SU-DHL-6 (cell line): Measurements from ENCODE around the gene CADM2.

ENCODE experiments used
- H2AFZ ChIP-seq: fragments of 200-600 bp; sonication (generic); 2 replicates; pipeline ENCODE4 v1.6.1; 2014; ENCODE audit warnings: low read depth, mild to moderate bottlenecking, moderate library complexity, mixed read lengths, antibody characterized with exemption, low read length; ENCODE audit not compliant: severe bottlenecking
- H3F3A ChIP-seq: fragments of 200-600 bp; shearing (Covaris generic); 2 replicates; pipeline ENCODE4 v1.6.0; 2016; ENCODE audit warnings: antibody characterized with exemption, mild to moderate bottlenecking; ENCODE audit not compliant: insufficient read depth
- H3K27ac ChIP-seq: fragments of 200-600 bp; sonication (generic); 2 replicates; pipeline ENCODE4 v1.5.1; 2016; ENCODE audit warnings: low read depth, mild to moderate bottlenecking, low read length, moderate library complexity, mixed read lengths
- H3K27me3 ChIP-seq: fragments of 200-600 bp; sonication (generic), shearing (Covaris generic); 2 replicates; pipeline ENCODE4 v1.6.0; 2014; ENCODE audit warnings: mild to moderate bottlenecking, low read length
- H3K36me3 ChIP-seq: fragments of 200-600 bp; sonication (generic); 2 replicates; pipeline ENCODE4 v1.6.1; 2014; ENCODE audit warnings: mild to moderate bottlenecking, low read length, mixed read lengths
- H3K4me2 ChIP-seq: fragments of 300-600, 200-600 bp; shearing (Covaris generic), sonication (generic); 2 replicates; pipeline ENCODE4 v1.6.0; 2014; ENCODE audit warnings: low read length, low read depth, mild to moderate bottlenecking; ENCODE audit not compliant: poor library complexity, severe bottlenecking
- H3K4me3 ChIP-seq: fragments of 200-600 bp; sonication (generic); 2 replicates; pipeline ENCODE4 v1.5.1; 2014; ENCODE audit warnings: antibody characterized with exemption, low read length, mild to moderate bottlenecking, mixed read lengths; ENCODE audit not compliant: insufficient read depth, poor library complexity, severe bottlenecking
- H3K79me2 ChIP-seq: fragments of 200-600 bp; sonication (generic); 2 replicates; pipeline ENCODE4 v1.6.1; 2014; ENCODE audit warnings: mild to moderate bottlenecking, low read length, moderate library complexity; ENCODE audit not compliant: insufficient read depth
- H3K9ac ChIP-seq: fragments of 200-600 bp; sonication (generic); 2 replicates; pipeline ENCODE4 v1.7.0; 2014; ENCODE audit warnings: mild to moderate bottlenecking, low read length
- H3K9me2 ChIP-seq: fragments of 200-600 bp; sonication (generic); replicated peaks from 2 replicates; pipeline ENCODE4 v1.6.1; 2014; ENCODE audit warnings: low read length; ENCODE audit not compliant: insufficient read depth
- H3K9me3 ChIP-seq: fragments of 200-600 bp; sonication (generic); 2 replicates; pipeline ENCODE4 v1.6.1; 2014; ENCODE audit warnings: low read length, mixed read lengths; ENCODE audit not compliant: insufficient read depth
- H4K20me1 ChIP-seq: fragments of 200-600 bp; sonication (generic); 2 replicates; pipeline ENCODE4 v1.6.1; 2014; ENCODE audit warnings: low read depth, mild to moderate bottlenecking, antibody characterized with exemption, low read length, moderate library complexity, mixed read lengths
- CTCF ChIP-seq: fragments of 200-600 bp; sonication (generic); IDR thresholded peaks from one replicate; pipeline ENCODE4 v1.5.1; 2017; ENCODE audit warnings: antibody characterized with exemption, mild to moderate bottlenecking, low read length, moderate library complexity; ENCODE audit not compliant: insufficient read depth, poor library complexity, severe bottlenecking
- EZH2phosphoT487 ChIP-seq: fragments of 200-600 bp; sonication (generic), shearing (Covaris generic); conservative IDR thresholded peaks from 2 replicates; pipeline ENCODE4 v1.6.1; 2018; ENCODE audit warnings: mild to moderate bottlenecking, antibody characterized with exemption, low read length, moderate library complexity, mixed read lengths

Gene CADM2

DNA sequence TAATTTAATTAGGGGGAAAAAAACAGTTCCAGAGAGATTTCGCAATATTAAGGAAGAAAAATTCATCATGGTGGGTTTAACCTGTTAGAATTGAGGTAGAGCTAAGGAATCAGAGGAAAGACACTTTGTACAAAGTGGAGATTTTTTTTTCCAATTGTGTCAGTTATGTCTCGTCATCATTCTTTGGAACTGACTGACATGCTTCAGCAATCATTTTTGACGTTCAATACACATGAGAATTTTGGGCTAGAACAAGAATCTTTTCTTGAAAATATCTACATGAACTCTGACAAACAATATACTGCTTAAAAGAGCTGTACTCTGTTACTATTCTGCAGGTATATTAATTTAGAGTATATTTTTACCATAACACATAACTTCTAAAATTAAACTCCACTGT lies 878.6 kb downstream of the CADM2 start:
- no peak overlapping the region for H3K27ac ChIP-seq
- no peak overlapping the region for H3K4me2 ChIP-seq
- H3K9ac ChIP-seq, result no peak overlapping the region
- H2AFZ ChIP-seq, result no peak overlapping the region
- TF ChIP-seq CTCF (no peak), EZH2phosphoT487 (no peak)
- H3K4me3 ChIP-seq, result no peak overlapping the region
- H3F3A ChIP-seq, result no peaks in the 10 kb centered on the region
- H3K9me2 ChIP-seq, result no peaks in the 10 kb centered on the region
- H3K27me3 ChIP-seq, result no peaks in the 10 kb centered on the region
- H4K20me1 ChIP-seq, result no peaks in the 10 kb centered on the region
- no peaks in the 10 kb centered on the region for H3K79me2 ChIP-seq
- H3K36me3 ChIP-seq, result no peaks in the 10 kb centered on the region
- H3K9me3 ChIP-seq, result no peaks in the 10 kb centered on the region

DNA sequence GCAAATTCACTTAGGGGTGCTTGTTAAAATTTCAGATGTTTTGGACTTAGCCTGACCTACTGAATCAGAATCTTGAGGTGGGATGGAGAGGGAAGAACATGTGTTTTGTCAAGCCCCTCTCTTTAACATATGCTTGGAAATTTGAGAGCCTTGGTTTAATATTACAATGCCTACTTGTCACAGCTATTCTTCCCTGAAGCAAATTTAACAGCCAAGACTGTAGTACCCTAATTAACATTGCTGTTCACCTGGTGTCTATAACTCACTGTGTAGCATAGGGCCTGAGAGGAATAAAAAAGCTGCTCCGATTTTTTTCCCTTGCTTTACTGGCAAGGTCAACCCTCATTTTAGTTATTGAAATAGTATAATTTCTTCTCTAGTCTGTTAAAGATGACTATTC lies 880.1 kb downstream of the CADM2 start:
- Histone ChIP-seq H3K9me3 (no peaks in the 10 kb centered on the region), H3F3A (no peaks in the 10 kb centered on the region), H3K9me2 (no peaks in the 10 kb centered on the region), H3K4me3 (no peak overlapping the region), H3K27ac (no peak overlapping the region), H3K79me2 (no peaks in the 10 kb centered on the region), H3K36me3 (no peaks in the 10 kb centered on the region), H2AFZ (no peak overlapping the region), H3K27me3 (no peaks in the 10 kb centered on the region), H4K20me1 (no peaks in the 10 kb centered on the region), H3K9ac (no peak overlapping the region), H3K4me2 (no peak overlapping the region)
- TF ChIP-seq EZH2phosphoT487 (no peak), CTCF (no peak)

GRCh38 chr3:85842081-85842480 lies 883.3 kb downstream of the CADM2 start:
- H3K4me2 ChIP-seq, result no peak overlapping the region
- H3F3A ChIP-seq, result no peaks in the 10 kb centered on the region
- no peak overlapping the region for H3K4me3 ChIP-seq
- H3K9me3 ChIP-seq, result no peaks in the 10 kb centered on the region
- H4K20me1 ChIP-seq, result no peaks in the 10 kb centered on the region
- H2AFZ ChIP-seq, result no peak overlapping the region
- TF ChIP-seq CTCF (no peak), EZH2phosphoT487 (no peak)
- no peaks in the 10 kb centered on the region for H3K9me2 ChIP-seq
- no peaks in the 10 kb centered on the region for H3K36me3 ChIP-seq
- H3K27me3 ChIP-seq, result no peaks in the 10 kb centered on the region
- H3K79me2 ChIP-seq, result no peaks in the 10 kb centered on the region
- no peak overlapping the region for H3K9ac ChIP-seq
- H3K27ac ChIP-seq, result no peak overlapping the region

DNA sequence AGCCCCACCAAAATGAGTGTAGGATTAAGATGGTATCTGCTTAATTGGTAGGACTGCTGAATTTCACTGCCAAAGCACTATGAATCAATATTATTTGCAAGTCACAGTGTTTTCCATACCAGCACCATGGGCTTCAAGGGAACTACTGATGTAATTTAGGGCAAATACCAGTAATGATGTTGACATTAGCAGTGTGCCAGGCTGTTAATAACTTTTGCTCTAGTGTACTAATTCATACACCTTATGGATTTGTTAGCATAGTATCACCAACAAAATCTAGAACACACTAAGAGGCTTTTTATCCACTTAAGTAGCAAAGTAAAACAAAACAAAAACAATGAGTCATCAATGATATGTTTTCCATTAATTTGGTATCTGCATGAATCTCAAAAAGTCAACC lies 888.2 kb downstream of the CADM2 start:
- Histone ChIP-seq H3K79me2 (no peaks in the 10 kb centered on the region), H3K4me2 (no peak overlapping the region), H3F3A (no peaks in the 10 kb centered on the region), H2AFZ (no peak overlapping the region), H3K9ac (no peak overlapping the region), H3K27me3 (no peaks in the 10 kb centered on the region), H3K4me3 (no peak overlapping the region), H3K36me3 (no peaks in the 10 kb centered on the region), H3K9me2 (no peaks in the 10 kb centered on the region), H3K9me3 (no peaks in the 10 kb centered on the region), H3K27ac (no peak overlapping the region), H4K20me1 (no peaks in the 10 kb centered on the region)
- TF ChIP-seq EZH2phosphoT487, result no peak
- no peak for TF ChIP-seq CTCF
